ENCODE data around the gene MBD3L4. TPM values are rescaled to one million over a fixed set of nuclear protein-coding genes. Genes with fewer than 3 reads are reported as not detected.

MBD3L4 gene
- total RNA-seq, 1 experiment from 2014 or later, result not detected

GRCh38 chr19:6988257-6988656 lies 51.7 kb downstream of the MBD3L4 start:
- Histone ChIP-seq H3K4me3 (replicated peaks in 1 of 2; ENCODE audit: low read depth in 1 of 2, low read length in 2 of 2) (no peak overlapping the region), H3K36me3 (ENCODE audit: control insufficient read depth in 1 of 2, insufficient read depth in 2 of 2, low read length in 2 of 2) (no peaks in the 10 kb centered on the region), H3K9ac (ENCODE audit: low read length) (no peak overlapping the region), H4K20me1 (ENCODE audit: insufficient read depth) (no peaks in the 10 kb centered on the region), H3K27me3 (ENCODE audit: insufficient read depth, low read length) (no peaks in the 10 kb centered on the region), H3K4me1 (ENCODE audit: control insufficient read depth in 1 of 2, insufficient read depth in 2 of 2, low read length in 2 of 2) (no peaks in the 10 kb centered on the region), H3K79me2 (ENCODE audit: insufficient read depth, low read length) (no peaks in the 10 kb centered on the region), H3K27ac (ENCODE audit: low read depth, low read length) (no peak overlapping the region), H3K4me2 (ENCODE audit: low read length) (no peak overlapping the region), H3K9me3 (ENCODE audit: control insufficient read depth in 1 of 2, insufficient read depth in 1 of 2, low read depth in 1 of 2, low read length in 2 of 2) (peaks cover 10 to 15% of the 10 kb centered on the region in 2 experiments; a peak in 3 of 4 replicates), H2AFZ (ENCODE audit: low read depth, low read length, poor library complexity, severe bottlenecking) (no peak overlapping the region), H3K9me2 (ENCODE audit: insufficient read depth) (no peaks in the 10 kb centered on the region)
- ATAC-seq, result no peak
- TF ChIP-seq REST (IDR thresholded peaks at IDR 0.05; ENCODE audit: low read depth) (no peak), MAX (IDR thresholded peaks at IDR 0.05) (no peak)
- BruUV-seq (replicated peaks), result no TSS peak
- ChIA-PET RAD21 (ENCODE audit: low non-redundant PET in 1 of 2, low total read pairs in 2 of 2, uncharacterized antibody in 2 of 2, unreplicated experiment in 2 of 2) (no interaction called here), POLR2A (no interaction called here), CTCF (no interaction called here)
- intact Hi-C loops (cut with micrococcal nuclease), result no loop called here
- no peak for DNase-seq (ENCODE audit: low read depth, low spot score)

GRCh38 chr19:6987850-6988249 lies 52.1 kb downstream of the MBD3L4 start:
- intact Hi-C loops (cut with micrococcal nuclease), result no loop called here
- Histone ChIP-seq H3K27me3 (ENCODE audit: insufficient read depth, low read length) (no peaks in the 10 kb centered on the region), H3K4me1 (ENCODE audit: control insufficient read depth in 1 of 2, insufficient read depth in 2 of 2, low read length in 2 of 2) (no peaks in the 10 kb centered on the region), H3K79me2 (ENCODE audit: insufficient read depth, low read length) (no peaks in the 10 kb centered on the region), H3K9me3 (ENCODE audit: control insufficient read depth in 1 of 2, insufficient read depth in 1 of 2, low read depth in 1 of 2, low read length in 2 of 2) (peaks cover 12 to 15% of the 10 kb centered on the region in 2 experiments; a peak in 3 of 4 replicates), H2AFZ (ENCODE audit: low read depth, low read length, poor library complexity, severe bottlenecking) (no peak overlapping the region), H3K27ac (ENCODE audit: low read depth, low read length) (no peak overlapping the region), H3K4me3 (replicated peaks in 1 of 2; ENCODE audit: low read depth in 1 of 2, low read length in 2 of 2) (no peak overlapping the region), H3K4me2 (ENCODE audit: low read length) (no peak overlapping the region), H4K20me1 (ENCODE audit: insufficient read depth) (no peaks in the 10 kb centered on the region), H3K36me3 (ENCODE audit: control insufficient read depth in 1 of 2, insufficient read depth in 2 of 2, low read length in 2 of 2) (no peaks in the 10 kb centered on the region), H3K9ac (ENCODE audit: low read length) (no peak overlapping the region), H3K9me2 (ENCODE audit: insufficient read depth) (no peaks in the 10 kb centered on the region)
- ChIA-PET RAD21 (ENCODE audit: low non-redundant PET in 1 of 2, low total read pairs in 2 of 2, uncharacterized antibody in 2 of 2, unreplicated experiment in 2 of 2) (no interaction called here), POLR2A (no interaction called here), CTCF (no interaction called here)
- no TSS peak for BruUV-seq (replicated peaks)
- ATAC-seq, result no peak
- DNase-seq (ENCODE audit: low read depth, low spot score), result no peak
- no peak for TF ChIP-seq SIN3A (IDR thresholded peaks at IDR 0.05; ENCODE audit: low read depth)
- TF ChIP-seq ATF3 (IDR thresholded peaks at IDR 0.05), result no peak
- no peak for TF ChIP-seq FOSL1 (IDR thresholded peaks at IDR 0.05; ENCODE audit: low read depth)
- TF ChIP-seq TCF7L2 (IDR thresholded peaks at IDR 0.05; ENCODE audit: borderline replicate concordance, extremely low read depth, insufficient read depth, insufficient read length), result no peak
- TF ChIP-seq POLR2AphosphoS5 (IDR thresholded peaks at IDR 0.05; ENCODE audit: low read depth, low read length), result no peak
- TF ChIP-seq YY1 (IDR thresholded peaks at IDR 0.05; ENCODE audit: extremely low read depth, insufficient replicate concordance, low read depth, low read length), result no peak
- TF ChIP-seq ZBTB33 (IDR thresholded peaks at IDR 0.05; ENCODE audit: extremely low read depth, insufficient replicate concordance, low read length), result no peak
- no peak for TF ChIP-seq REST (IDR thresholded peaks at IDR 0.05; ENCODE audit: low read depth)
